HG03280 (cell line): ENCODE results near the gene FGD5.

Experiments used
- ATAC-seq: cut with Tn5 transposase; IDR thresholded peaks from one replicate; pipeline ENCODE4 v1.9.1; 2021; ENCODE audit warnings: mild to moderate bottlenecking, moderate library complexity; ENCODE audit not compliant: unreplicated experiment

FGD5 gene

DNA sequence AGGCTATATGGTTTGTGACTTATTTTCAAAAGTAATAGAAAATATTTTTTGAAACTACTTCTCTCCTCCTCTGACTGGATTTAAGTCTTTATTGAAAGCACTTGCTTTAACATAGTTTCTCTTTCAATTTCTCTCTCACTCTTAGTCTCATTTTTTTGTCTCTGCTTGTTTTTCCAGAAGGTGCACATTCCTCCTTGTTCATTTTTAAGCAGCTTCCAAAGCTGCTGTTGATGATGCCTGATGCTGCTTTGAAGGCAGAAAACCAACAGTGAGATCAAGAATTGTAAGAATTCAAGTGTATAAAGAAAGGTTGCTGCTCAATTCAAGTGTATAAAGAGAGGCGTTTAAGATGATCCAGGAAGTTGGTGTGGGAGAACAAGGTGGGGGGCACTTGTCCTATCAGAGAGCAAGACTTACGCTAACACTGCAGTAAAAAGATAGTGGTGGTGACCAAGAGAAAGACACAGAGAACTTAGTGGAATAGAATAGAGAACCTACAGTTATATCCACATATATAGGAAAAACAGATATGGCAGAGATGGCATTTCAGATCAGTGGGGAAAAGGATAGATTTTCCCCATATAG is 140.7 kb downstream of the FGD5 start:
- ATAC-seq: no peak

DNA sequence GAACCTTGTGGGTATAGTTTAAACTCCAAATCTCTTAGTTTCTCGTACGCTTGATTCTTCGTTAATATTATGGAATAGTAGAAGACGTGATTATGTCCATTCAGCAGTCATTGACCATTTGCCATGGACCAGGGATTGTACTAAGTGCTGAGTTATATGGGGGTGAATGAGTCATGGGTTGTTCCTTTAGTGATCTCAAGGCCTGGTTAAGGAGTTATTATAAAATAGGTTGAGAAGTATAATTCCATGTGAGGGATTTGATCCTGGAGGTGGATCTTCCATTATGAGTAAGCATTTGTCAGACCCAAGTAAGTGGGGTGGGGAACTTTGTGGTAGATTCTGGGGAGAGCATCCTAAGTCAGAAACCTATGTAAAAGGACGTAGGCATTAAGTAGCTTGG is 144.0 kb downstream of the FGD5 start:
- ATAC-seq: no peak

DNA sequence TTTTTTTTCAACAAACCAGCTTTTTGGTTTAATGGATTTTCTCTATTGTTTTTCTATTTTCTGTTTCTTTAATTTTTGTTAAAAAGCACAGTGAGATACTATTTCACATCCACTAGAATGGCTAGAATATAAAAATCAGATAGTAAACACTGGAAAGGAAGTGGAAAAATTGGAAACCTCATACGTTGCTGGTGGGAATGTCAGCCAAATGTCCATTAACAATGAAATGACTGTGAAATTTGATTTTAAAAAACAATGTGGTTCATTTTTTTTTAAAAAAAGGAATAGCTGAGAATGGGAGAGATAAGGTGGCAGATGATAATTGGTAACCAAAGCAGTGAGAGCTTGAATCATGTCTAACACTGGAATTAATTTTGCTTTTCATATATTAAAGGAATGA is 148.5 kb downstream of the FGD5 start:
- no peak for ATAC-seq

DNA sequence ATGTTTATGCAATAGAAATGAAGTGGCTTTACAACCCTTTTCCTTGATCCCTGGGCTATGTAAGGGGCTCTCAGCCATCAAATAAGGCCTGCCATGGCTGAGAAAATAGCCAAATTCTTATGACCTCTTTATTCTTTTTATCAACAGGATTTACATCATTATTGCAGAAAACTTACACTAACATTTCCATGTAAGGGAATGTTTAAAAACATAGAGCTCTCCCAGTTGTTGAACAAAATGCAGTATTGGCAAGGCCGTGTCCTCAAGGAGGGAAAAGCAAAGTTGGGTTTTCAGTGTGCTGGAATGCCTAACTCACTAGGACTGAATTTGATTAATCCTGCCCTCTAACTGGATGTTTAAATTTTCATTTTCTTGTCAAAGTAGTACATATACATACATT is 150.9 kb downstream of the FGD5 start:
- ATAC-seq: no peak

DNA sequence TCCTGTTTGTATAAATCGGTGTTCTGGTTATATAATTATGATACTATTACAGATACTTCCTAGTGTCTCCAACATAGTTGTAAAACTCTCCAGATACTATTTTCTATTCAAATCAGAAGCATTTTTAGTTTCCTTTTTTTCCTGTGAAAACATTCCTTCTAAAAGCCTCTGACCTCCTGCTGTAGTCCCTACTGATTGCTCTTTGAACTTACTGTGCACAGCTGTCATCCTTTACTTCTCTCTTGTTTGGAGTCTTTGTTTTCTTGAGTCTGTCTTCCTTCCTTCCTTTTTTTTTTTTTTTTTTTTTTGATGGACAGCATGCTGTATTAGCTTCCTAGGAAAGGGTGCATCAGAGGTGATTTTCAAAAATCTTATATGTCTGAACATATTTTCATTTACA is 157.6 kb downstream of the FGD5 start:
- no peak for ATAC-seq

DNA sequence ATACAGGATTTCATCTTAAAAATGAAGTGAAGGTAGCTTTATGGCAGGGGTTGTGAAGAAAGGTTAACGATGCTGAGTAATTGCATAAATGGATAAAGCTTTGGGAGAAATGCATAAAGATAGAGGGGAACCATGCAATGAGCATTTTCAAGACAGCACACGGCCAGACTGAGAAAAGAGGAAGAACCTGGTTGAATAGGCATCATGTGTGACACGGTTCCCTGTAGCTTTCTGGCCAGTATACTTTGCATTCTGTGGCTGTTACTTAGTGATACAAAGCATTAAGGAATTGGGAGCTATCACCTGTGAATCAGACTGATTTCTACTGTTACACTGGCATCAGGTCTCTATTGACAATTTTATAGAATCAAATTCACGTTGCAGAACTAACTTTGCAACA is 161.9 kb downstream of the FGD5 start:
- ATAC-seq: no peak
